ENCODE data around the gene RAPGEF1. TPM values are rescaled to one million over a fixed set of nuclear protein-coding genes. Genes with fewer than 3 reads are reported as not detected.

The RAPGEF1 gene
- total and polyA plus RNA-seq, 2 experiments from 2014 or later, result 26.2 to 29.7 TPM

DNA sequence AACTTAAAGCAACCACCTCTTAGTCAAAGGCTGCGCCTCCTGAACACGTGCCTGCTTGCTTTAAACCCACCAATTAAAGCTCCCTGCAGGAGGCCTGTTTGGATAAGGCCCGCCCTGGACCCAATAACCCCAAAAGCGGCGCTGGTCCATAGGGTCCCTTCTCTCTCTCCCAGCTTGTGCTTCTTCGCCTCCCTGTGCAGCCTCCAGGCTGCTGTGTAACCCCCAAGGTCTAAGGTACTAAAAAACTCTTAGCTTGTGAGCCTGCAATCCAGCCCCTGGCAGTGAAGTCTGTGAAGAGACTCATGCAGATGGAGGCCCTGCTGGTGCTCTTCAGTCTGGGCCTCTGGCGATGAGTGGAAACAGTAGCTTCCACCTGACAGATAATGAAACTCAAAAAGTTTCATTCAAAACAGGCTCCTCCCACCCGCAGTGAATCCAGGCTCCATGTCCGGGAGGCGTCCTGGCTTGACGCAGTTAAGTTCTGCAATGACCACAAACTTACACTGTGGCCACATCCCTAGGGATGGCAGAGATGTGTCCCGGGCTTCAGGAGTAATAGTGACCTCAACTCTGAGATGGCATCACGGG, 97.3 kb downstream of the RAPGEF1 start:
- TF ChIP-seq CTCF (IDR thresholded peaks at IDR 0.05; ENCODE audit: poor library complexity) (no peak), EZH2 (IDR thresholded peaks at IDR 0.05; ENCODE audit: borderline replicate concordance) (no peak), EZH2phosphoT487 (IDR thresholded peaks at IDR 0.05; ENCODE audit: low read depth, severe bottlenecking, unreplicated experiment) (no peak)
- Histone ChIP-seq H3K4me3 (no peak overlapping the region), H2AFZ (no peak overlapping the region), H4K20me1 (ENCODE audit: insufficient read depth, poor library complexity, severe bottlenecking) (no peaks in the 10 kb centered on the region), H3K27me3 (no peaks in the 10 kb centered on the region), H3K27ac (peak overlapping the region; percentile 97), H3K36me3 (replicated peaks; ENCODE audit: insufficient read depth, low read depth) (no peaks in the 10 kb centered on the region), H3K4me1 (ENCODE audit: insufficient read depth) (peaks cover 37% of the 10 kb centered on the region), H3K9me2 (replicated peaks; ENCODE audit: insufficient read depth) (no peaks in the 10 kb centered on the region), H3K4me2 (peak overlapping the region; percentile 60), H3K79me2 (peaks cover 23% of the 10 kb centered on the region), H3K9me3 (ENCODE audit: low read depth) (no peaks in the 10 kb centered on the region)
- no peak for DNase-seq (ENCODE audit: low spot score)
- WGBS (ENCODE audit: low lambda C conversion rate, missing lambda C conversion rate), result 68% methylated on average over 13 of the region's 13 CpGs

- no peaks in the 10 kb centered on the region for H3K36me3 ChIP-seq (replicated peaks; ENCODE audit: insufficient read depth, low read depth)
- no peak overlapping the region for H3K4me3 ChIP-seq
- WGBS (ENCODE audit: low lambda C conversion rate, missing lambda C conversion rate), result 45% methylated on average over 18 of the region's 18 CpGs
These were observed 98.0 kb downstream of the RAPGEF1 start for GRCh38 chr9:131641618-131642495.

GRCh38 chr9:131640438-131641137, 99.3 kb downstream of the RAPGEF1 start:
- Histone ChIP-seq H3K4me1 (ENCODE audit: insufficient read depth) (peaks cover 37% of the 10 kb centered on the region), H3K27ac (peak overlapping the region; percentile 97), H3K9me3 (ENCODE audit: low read depth) (no peaks in the 10 kb centered on the region), H3K27me3 (no peaks in the 10 kb centered on the region), H3K9me2 (replicated peaks; ENCODE audit: insufficient read depth) (no peaks in the 10 kb centered on the region), H3K4me2 (peak overlapping the region; percentile 60), H2AFZ (no peak overlapping the region), H4K20me1 (ENCODE audit: insufficient read depth, poor library complexity, severe bottlenecking) (no peaks in the 10 kb centered on the region), H3K36me3 (replicated peaks; ENCODE audit: insufficient read depth, low read depth) (no peaks in the 10 kb centered on the region), H3K79me2 (peaks cover 15% of the 10 kb centered on the region), H3K4me3 (no peak overlapping the region)
- TF ChIP-seq EZH2phosphoT487 (IDR thresholded peaks at IDR 0.05; ENCODE audit: low read depth, severe bottlenecking, unreplicated experiment), result no peak
- no peak for TF ChIP-seq CTCF (IDR thresholded peaks at IDR 0.05; ENCODE audit: poor library complexity)
- TF ChIP-seq EZH2 (IDR thresholded peaks at IDR 0.05; ENCODE audit: borderline replicate concordance), result no peak
- no peak for DNase-seq (ENCODE audit: low spot score)
- 89% methylated on average over 11 of the region's 11 CpGs for WGBS (ENCODE audit: low lambda C conversion rate, missing lambda C conversion rate)

More at GRCh38 chr9:131641618-131642495, 98.0 kb downstream of the RAPGEF1 start:
- peak overlapping the region; percentile 97 for H3K27ac ChIP-seq
- H3K27me3 ChIP-seq, result no peaks in the 10 kb centered on the region
- peaks cover 23% of the 10 kb centered on the region for H3K79me2 ChIP-seq
- DNase-seq (ENCODE audit: low spot score), result peak; percentile 85
- no peaks in the 10 kb centered on the region for H3K9me3 ChIP-seq (ENCODE audit: low read depth)
- H3K9me2 ChIP-seq (replicated peaks; ENCODE audit: insufficient read depth), result no peaks in the 10 kb centered on the region
- no peaks in the 10 kb centered on the region for H4K20me1 ChIP-seq (ENCODE audit: insufficient read depth, poor library complexity, severe bottlenecking)
- no peak overlapping the region for H2AFZ ChIP-seq
- TF ChIP-seq EZH2phosphoT487 (IDR thresholded peaks at IDR 0.05; ENCODE audit: low read depth, severe bottlenecking, unreplicated experiment) (no peak), CTCF (IDR thresholded peaks at IDR 0.05; ENCODE audit: poor library complexity) (peak; percentile 27), EZH2 (IDR thresholded peaks at IDR 0.05; ENCODE audit: borderline replicate concordance) (no peak)
- peaks cover 37% of the 10 kb centered on the region for H3K4me1 ChIP-seq (ENCODE audit: insufficient read depth)
- H3K4me2 ChIP-seq, result peak overlapping the region; percentile 60

Measured in hepatocyte (in vitro differentiated cells).